DND-41 (cell line): Measurements from ENCODE around the gene PCDHGA7.

ENCODE experiments used
- ATAC-seq: fragments of 200-7000 bp; cut with Tn5 transposase; 3 replicates; pipeline ENCODE4 v1.9.1; 2021; ENCODE audit warnings: low read depth; ENCODE audit not compliant: insufficient read depth
- DNase-seq: peaks from one replicate; pipeline ENCODE4 v3.0.0-alpha.2; 2020
- H2AFZ ChIP-seq: 2 replicates; pipeline ENCODE4 v1.6.0; 2012; ENCODE audit warnings: low read depth, low read length
- H3K27ac ChIP-seq: 2 replicates; pipeline ENCODE4 v1.5.1; 2012; ENCODE audit warnings: low read length, inconsistent platforms
- H3K27me3 ChIP-seq: fragments of 200-600 bp; sonication (generic); 2 replicates; pipeline ENCODE4 v1.6.0; 2012; ENCODE audit warnings: low read length, mild to moderate bottlenecking, inconsistent platforms; ENCODE audit not compliant: insufficient read depth, poor library complexity
- H3K36me3 ChIP-seq: 2 replicates; pipeline ENCODE4 v1.5.1; 2012; ENCODE audit warnings: low read length, inconsistent platforms; ENCODE audit not compliant: insufficient read depth
- H3K4me1 ChIP-seq: 2 replicates; pipeline ENCODE4 v1.5.1; 2012; ENCODE audit warnings: mild to moderate bottlenecking, low read length; ENCODE audit not compliant: insufficient read depth
- H3K4me2 ChIP-seq: 2 replicates; pipeline ENCODE4 v1.6.0; 2012; ENCODE audit warnings: mild to moderate bottlenecking, moderate library complexity, low read length, inconsistent platforms; ENCODE audit not compliant: insufficient read depth
- H3K4me3 ChIP-seq, 2 experiments: fragments of 200-600 bp in 1 of 2; shearing (Covaris generic) in 1 of 2; 2 replicates each; pipeline ENCODE4 v1.5.1; 2012 to 2016; ENCODE audit warnings: inconsistent platforms in 2 of 2, low read length in 2 of 2, mild to moderate bottlenecking in 2 of 2, low read depth in 1 of 2, moderate library complexity in 1 of 2
- H3K79me2 ChIP-seq: 2 replicates; pipeline ENCODE4 v1.6.0; 2012; ENCODE audit warnings: low read length, inconsistent platforms; ENCODE audit not compliant: insufficient read depth
- H3K9ac ChIP-seq: 2 replicates; pipeline ENCODE4 v1.6.0; 2012; ENCODE audit warnings: low read depth, mild to moderate bottlenecking, inconsistent platforms, low read length, moderate library complexity
- H3K9me3 ChIP-seq: 2 replicates; pipeline ENCODE4 v1.5.1; 2012; ENCODE audit warnings: low read length, moderate library complexity, mild to moderate bottlenecking, inconsistent platforms; ENCODE audit not compliant: insufficient read depth, severe bottlenecking
- H4K20me1 ChIP-seq: 2 replicates; pipeline ENCODE4 v1.6.0; 2012; ENCODE audit warnings: low read length; ENCODE audit not compliant: insufficient read depth
- EZH2 ChIP-seq: IDR thresholded peaks from 3 replicates; pipeline ENCODE4 v1.6.1; 2012; ENCODE audit warnings: borderline replicate concordance, low read depth, mild to moderate bottlenecking, moderate library complexity, low read length, inconsistent platforms; ENCODE audit not compliant: severe bottlenecking
- TF ChIP-seq, protein P1 (sequence below): IDR thresholded peaks from 2 replicates; pipeline ENCODE4 v1.5.1; 2012; ENCODE audit warnings: borderline replicate concordance, low read length, moderate library complexity, mild to moderate bottlenecking; ENCODE audit not compliant: poor library complexity, severe bottlenecking; ENCODE audit errors: extremely low read depth

The PCDHGA7 gene

DNA sequence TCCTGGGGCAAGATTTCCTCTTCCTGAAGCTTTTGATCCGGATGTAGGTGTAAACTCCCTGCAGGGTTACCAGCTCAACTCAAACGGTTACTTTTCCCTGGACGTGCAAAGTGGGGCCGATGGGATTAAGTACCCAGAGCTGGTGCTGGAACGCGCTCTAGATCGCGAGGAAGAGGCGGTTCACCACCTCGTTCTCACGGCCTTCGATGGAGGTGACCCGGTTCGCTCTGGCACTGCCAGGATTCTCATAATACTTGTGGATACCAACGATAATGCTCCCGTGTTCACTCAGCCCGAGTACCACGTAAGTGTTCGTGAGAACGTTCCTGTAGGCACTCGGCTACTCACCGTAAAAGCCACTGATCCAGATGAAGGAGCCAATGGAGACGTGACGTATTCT, 26.9 kb upstream of the PCDHGA7 start:
- Histone ChIP-seq H3K4me3 (no peak overlapping the region), H3K27me3 (no peaks in the 10 kb centered on the region)

DNA sequence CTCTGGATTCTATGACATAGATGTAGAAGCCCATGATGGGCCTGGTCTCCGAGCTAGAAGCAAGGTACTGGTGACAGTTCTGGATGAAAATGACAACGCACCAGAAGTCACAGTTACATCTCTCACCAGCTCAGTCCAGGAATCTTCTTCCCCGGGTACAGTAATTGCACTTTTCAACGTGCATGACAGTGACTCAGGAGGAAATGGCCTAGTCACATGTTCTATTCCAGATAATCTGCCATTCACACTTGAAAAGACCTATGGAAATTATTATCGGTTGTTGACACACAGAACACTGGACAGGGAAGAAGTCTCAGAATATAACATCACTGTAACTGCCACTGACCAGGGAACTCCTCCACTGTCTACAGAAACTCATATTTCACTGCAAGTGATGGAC, 26.4 kb upstream of the PCDHGA7 start:
- no peak overlapping the region for H3K9ac ChIP-seq
- H3K27ac ChIP-seq = no peak overlapping the region
- H3K4me2 ChIP-seq = no peak overlapping the region
- ATAC-seq (no peak), DNase-seq (no peak)
- H3K9me3 ChIP-seq = no peaks in the 10 kb centered on the region
- H3K4me1 ChIP-seq = peaks cover 3% of the 10 kb centered on the region; the same call in 1 of the 2 replicates
- H3K79me2 ChIP-seq = no peaks in the 10 kb centered on the region
- H2AFZ ChIP-seq = no peak overlapping the region
- no peaks in the 10 kb centered on the region for H3K27me3 ChIP-seq
- no peaks in the 10 kb centered on the region for H4K20me1 ChIP-seq
- H3K36me3 ChIP-seq = no peaks in the 10 kb centered on the region
- H3K4me3 ChIP-seq = no peak overlapping the region
- TF ChIP-seq, protein P1, sequence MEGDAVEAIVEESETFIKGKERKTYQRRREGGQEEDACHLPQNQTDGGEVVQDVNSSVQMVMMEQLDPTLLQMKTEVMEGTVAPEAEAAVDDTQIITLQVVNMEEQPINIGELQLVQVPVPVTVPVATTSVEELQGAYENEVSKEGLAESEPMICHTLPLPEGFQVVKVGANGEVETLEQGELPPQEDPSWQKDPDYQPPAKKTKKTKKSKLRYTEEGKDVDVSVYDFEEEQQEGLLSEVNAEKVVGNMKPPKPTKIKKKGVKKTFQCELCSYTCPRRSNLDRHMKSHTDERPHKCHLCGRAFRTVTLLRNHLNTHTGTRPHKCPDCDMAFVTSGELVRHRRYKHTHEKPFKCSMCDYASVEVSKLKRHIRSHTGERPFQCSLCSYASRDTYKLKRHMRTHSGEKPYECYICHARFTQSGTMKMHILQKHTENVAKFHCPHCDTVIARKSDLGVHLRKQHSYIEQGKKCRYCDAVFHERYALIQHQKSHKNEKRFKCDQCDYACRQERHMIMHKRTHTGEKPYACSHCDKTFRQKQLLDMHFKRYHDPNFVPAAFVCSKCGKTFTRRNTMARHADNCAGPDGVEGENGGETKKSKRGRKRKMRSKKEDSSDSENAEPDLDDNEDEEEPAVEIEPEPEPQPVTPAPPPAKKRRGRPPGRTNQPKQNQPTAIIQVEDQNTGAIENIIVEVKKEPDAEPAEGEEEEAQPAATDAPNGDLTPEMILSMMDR = no peak

More for the DNA sequence above, 26.9 kb upstream of the PCDHGA7 start:
- Histone ChIP-seq H3K9ac (no peak overlapping the region), H2AFZ (no peak overlapping the region), H3K27ac (no peak overlapping the region), H3K9me3 (no peaks in the 10 kb centered on the region), H3K4me2 (no peak overlapping the region), H3K4me1 (peaks cover 3% of the 10 kb centered on the region; the same call in 1 of the 2 replicates), H3K79me2 (no peaks in the 10 kb centered on the region), H3K36me3 (no peaks in the 10 kb centered on the region), H4K20me1 (no peaks in the 10 kb centered on the region)
- DNase-seq (no peak), ATAC-seq (no peak)
- TF ChIP-seq, protein P1 = no peak
- TF ChIP-seq EZH2 = no peak

DNA sequence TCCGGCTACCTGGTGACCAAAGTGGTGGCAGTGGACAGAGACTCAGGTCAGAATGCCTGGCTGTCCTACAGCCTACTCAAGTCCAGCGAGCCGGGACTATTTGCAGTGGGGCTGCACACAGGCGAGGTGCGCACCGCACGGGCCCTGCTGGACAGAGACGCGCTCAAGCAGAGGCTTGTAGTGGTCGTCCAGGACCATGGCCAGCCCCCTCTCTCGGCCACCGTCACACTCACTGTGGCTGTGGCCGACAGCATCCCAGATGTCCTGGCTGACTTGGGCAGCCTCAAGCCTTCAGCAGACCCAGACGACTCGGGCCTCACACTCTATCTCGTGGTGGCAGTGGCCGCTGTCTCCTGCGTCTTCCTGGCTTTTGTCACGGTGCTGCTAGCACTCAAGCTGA, 25.6 kb upstream of the PCDHGA7 start:
- Histone ChIP-seq H3K9me3 (no peaks in the 10 kb centered on the region), H3K36me3 (no peaks in the 10 kb centered on the region)

More for the DNA sequence above, 25.6 kb upstream of the PCDHGA7 start:
- H3K4me2 ChIP-seq = no peak overlapping the region
- H3K27me3 ChIP-seq = no peaks in the 10 kb centered on the region
- H2AFZ ChIP-seq = no peak overlapping the region
- no peaks in the 10 kb centered on the region for H3K79me2 ChIP-seq
- H3K9ac ChIP-seq = no peak overlapping the region
- no peak for DNase-seq
- H3K4me3 ChIP-seq = no peak overlapping the region
- no peak overlapping the region for H3K27ac ChIP-seq
- ATAC-seq = no peak
- TF ChIP-seq EZH2 = no peak
- TF ChIP-seq, protein P1 = no peak
- H4K20me1 ChIP-seq = no peaks in the 10 kb centered on the region
- peaks cover 3% of the 10 kb centered on the region; the same call in 1 of the 2 replicates for H3K4me1 ChIP-seq
